K562 (cell line): ENCODE results near the gene EVPL.

Source experiments
- CBX3 ChIP-seq, 2 experiments: IDR thresholded peaks; 1 replicate in 1 of 2; 2 replicates in 1 of 2; pipeline ENCODE4 v1.6.1; 2012; ENCODE audit warnings: inconsistent platforms in 2 of 2, low read length in 2 of 2, borderline replicate concordance in 1 of 2, control low read depth in 1 of 2
- CTCF ChIP-seq, 3 experiments: IDR thresholded peaks in 2 of 3; conservative IDR thresholded peaks in 1 of 3; 2 replicates each; pipeline ENCODE4 v1.5.1; 2011 to 2012; ENCODE audit warnings: low read length in 3 of 3, mild to moderate bottlenecking in 3 of 3, control low read depth in 2 of 3, improper control_type of control experiment in 1 of 3, inconsistent platforms in 1 of 3, low read depth in 1 of 3, mixed read lengths in 1 of 3, moderate library complexity in 1 of 3; ENCODE audit not compliant: insufficient read depth in 2 of 3
- MXD1 ChIP-seq: fragments of 250-450 bp; sonication (Bioruptor Pico); IDR thresholded peaks from 2 replicates; pipeline ENCODE4 v1.8.0; 2021; ENCODE audit warnings: borderline replicate concordance, mild to moderate bottlenecking, moderate library complexity; ENCODE audit not compliant: poor library complexity, severe bottlenecking
- NR2C2 ChIP-seq, 2 experiments: fragments of 200-800 bp in 1 of 2; sonication (Bioruptor generic) in 1 of 2; sonication (generic) in 1 of 2; formaldehyde crosslinking in 1 of 2; IDR thresholded peaks; 2 replicates each; pipeline versions ENCODE4 v1.6.1 to v1.8.0; 2016 to 2022; ENCODE audit warnings: mild to moderate bottlenecking in 1 of 2, missing compliant biosample characterization in 1 of 2, missing genetic modification characterization in 1 of 2, missing genetic modification reagents in 1 of 2
- ZFP1 ChIP-seq: fragments of 450-650 bp; formaldehyde crosslinking; IDR thresholded peaks from 2 replicates; pipeline ENCODE4 v1.4.0; 2020; ENCODE audit warnings: mild to moderate bottlenecking, mixed read lengths
- ZNF124 ChIP-seq: sonication (generic); formaldehyde crosslinking; IDR thresholded peaks from 2 replicates; pipeline ENCODE4 v1.8.1; 2022; ENCODE audit warnings: missing genetic modification reagents

GRCh38 chr17:75983501-75984181, 43.5 kb downstream of the EVPL start:
- TF ChIP-seq ZNF124 (no peak), CBX3 (IDR thresholded peaks at IDR 0.05; ENCODE audit: borderline replicate concordance in 1 of 2, low read length in 2 of 2) (no peak), NR2C2 (CRISPR knock-in tag; IDR thresholded peaks at IDR 0.05) (no peak), NR2C2 (tag; IDR thresholded peaks at IDR 0.05) (peak; percentile 55; the same call in 1 of the 2 replicates), CTCF (IDR thresholded peaks at IDR 0.05 in 2 of 3, conservative IDR thresholded peaks at IDR 0.05 in 1 of 3; ENCODE audit: insufficient read depth in 2 of 3, low read depth in 1 of 3, low read length in 3 of 3) (no peak), ZFP1 (no peak), MXD1 (CRISPR knock-in tag) (no peak)
